AG09319 (cell line): ENCODE data around the gene B4GALNT1.
A peak's percentile ranks its signal among the peaks of the same experiment; 100 is the strongest.

Experiments used
- DNase-seq: peaks from one replicate; pipeline ENCODE4 v3.0.0-alpha.2; 2010; ENCODE audit warnings: low read depth; ENCODE audit errors: extremely low read depth
- CTCF ChIP-seq: IDR thresholded peaks from 2 replicates; pipeline ENCODE4 v1.5.1; 2011; ENCODE audit warnings: low read depth, mild to moderate bottlenecking, inconsistent platforms, low read length, moderate library complexity

B4GALNT1 gene

GRCh38 chr12:57625261-57626032 is 7.6 kb downstream of the B4GALNT1 start:
- no peak for TF ChIP-seq CTCF
- DNase-seq, result no peak

- TF ChIP-seq CTCF, result no peak
- DNase-seq, result no peak
These were observed 8.4 kb downstream of the B4GALNT1 start for GRCh38 chr12:57624441-57625220.

- TF ChIP-seq CTCF, result no peak
- no peak for DNase-seq
These were observed 9.1 kb downstream of the B4GALNT1 start for GRCh38 chr12:57623811-57624390.

- TF ChIP-seq CTCF, result no peak
- no peak for DNase-seq
These were observed 9.6 kb downstream of the B4GALNT1 start for GRCh38 chr12:57623385-57623784.

GRCh38 chr12:57622293-57623245 is 10.4 kb downstream of the B4GALNT1 start:
- no peak for TF ChIP-seq CTCF
- DNase-seq, result no peak

- DNase-seq, result no peak
These were observed 11.3 kb downstream of the B4GALNT1 start for GRCh38 chr12:57621497-57622292.

More at GRCh38 chr12:57621497-57622292, 11.3 kb downstream of the B4GALNT1 start:
- TF ChIP-seq CTCF, result peak; percentile 90
